Measurements from ENCODE around the gene RSPO4. TPM values are rescaled to one million over a fixed set of nuclear protein-coding genes. Genes with fewer than 3 reads are reported as not detected.

Gene RSPO4
- total and polyA plus RNA-seq, 2 of the 13 experiments (the other 11 are each of a cell fraction or from before 2014, with no cell fraction given): not detected

DNA sequence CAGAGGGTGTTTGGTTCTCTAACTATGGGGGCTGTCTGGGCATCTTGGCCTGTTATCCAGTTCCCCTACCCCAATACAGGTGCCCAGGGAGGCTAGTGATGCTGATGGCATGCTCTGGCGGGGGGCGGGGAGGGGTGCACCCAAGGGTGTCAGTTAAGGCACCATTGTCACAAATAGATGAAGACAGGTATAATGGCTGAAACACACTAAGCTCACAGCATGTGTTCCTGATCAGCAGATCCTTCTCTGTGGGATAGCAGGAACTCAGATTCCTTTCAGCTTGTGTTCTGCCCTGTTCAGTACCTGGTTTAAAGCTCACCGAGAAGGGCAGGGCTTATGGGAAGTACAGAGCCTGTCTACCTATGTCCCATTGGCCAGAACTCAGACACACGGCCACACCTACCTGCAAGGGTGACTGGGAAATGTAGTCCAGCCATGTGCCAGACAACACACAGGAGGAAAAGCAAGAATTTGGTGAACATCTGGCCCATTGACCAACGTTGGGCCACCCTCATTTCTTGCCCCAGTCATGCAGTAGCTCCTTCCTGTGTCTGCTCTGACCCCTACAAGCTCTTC, 3.4 kb upstream of the RSPO4 start (continued):
- TF ChIP-seq, protein P1, sequence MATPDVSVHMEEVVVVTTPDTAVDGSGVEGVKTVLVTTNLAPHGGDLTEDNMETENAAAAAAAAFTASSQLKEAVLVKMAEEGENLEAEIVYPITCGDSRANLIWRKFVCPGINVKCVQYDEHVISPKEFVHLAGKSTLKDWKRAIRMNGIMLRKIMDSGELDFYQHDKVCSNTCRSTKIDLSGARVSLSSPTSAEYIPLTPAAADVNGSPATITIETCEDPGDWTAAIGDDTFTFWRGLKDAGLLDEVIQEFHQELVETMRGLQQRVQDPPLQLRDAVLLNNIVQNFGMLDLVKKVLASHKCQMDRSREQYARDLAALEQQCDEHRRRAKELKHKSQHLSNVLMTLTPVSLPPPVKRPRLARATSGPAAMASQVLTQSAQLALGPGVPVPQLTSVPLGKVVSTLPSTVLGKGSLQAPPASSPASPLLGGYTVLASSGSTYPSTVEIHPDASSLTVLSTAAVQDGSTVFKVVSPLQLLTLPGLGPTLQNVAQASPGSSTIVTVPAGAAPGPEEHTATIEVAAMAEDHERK (CRISPR knock-in tag; IDR thresholded peaks at IDR 0.05; ENCODE audit: low read depth): no peak
- TF ChIP-seq NFE2 (CRISPR knock-in tag; IDR thresholded peaks at IDR 0.05) (no peak), GABPA (IDR thresholded peaks at IDR 0.05; ENCODE audit: low read depth, low read length) (no peak), GABPA (CRISPR knock-in tag; IDR thresholded peaks at IDR 0.05; ENCODE audit: low read depth) (peak; percentile 63; the same call in 1 of the 2 replicates), MEIS1 (CRISPR knock-in tag; IDR thresholded peaks at IDR 0.05; ENCODE audit: borderline replicate concordance) (no peak), CC2D1A (CRISPR knock-in tag; IDR thresholded peaks at IDR 0.05) (no peak)
- TF ChIP-seq, protein P2, sequence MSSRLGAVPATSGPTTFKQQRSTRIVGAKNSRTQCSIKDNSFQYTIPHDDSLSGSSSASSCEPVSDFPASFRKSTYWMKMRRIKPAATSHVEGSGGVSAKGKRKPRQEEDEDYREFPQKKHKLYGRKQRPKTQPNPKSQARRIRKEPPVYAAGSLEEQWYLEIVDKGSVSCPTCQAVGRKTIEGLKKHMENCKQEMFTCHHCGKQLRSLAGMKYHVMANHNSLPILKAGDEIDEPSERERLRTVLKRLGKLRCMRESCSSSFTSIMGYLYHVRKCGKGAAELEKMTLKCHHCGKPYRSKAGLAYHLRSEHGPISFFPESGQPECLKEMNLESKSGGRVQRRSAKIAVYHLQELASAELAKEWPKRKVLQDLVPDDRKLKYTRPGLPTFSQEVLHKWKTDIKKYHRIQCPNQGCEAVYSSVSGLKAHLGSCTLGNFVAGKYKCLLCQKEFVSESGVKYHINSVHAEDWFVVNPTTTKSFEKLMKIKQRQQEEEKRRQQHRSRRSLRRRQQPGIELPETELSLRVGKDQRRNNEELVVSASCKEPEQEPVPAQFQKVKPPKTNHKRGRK (CRISPR knock-in tag; IDR thresholded peaks at IDR 0.05): no peak
- TF ChIP-seq, protein P3, sequence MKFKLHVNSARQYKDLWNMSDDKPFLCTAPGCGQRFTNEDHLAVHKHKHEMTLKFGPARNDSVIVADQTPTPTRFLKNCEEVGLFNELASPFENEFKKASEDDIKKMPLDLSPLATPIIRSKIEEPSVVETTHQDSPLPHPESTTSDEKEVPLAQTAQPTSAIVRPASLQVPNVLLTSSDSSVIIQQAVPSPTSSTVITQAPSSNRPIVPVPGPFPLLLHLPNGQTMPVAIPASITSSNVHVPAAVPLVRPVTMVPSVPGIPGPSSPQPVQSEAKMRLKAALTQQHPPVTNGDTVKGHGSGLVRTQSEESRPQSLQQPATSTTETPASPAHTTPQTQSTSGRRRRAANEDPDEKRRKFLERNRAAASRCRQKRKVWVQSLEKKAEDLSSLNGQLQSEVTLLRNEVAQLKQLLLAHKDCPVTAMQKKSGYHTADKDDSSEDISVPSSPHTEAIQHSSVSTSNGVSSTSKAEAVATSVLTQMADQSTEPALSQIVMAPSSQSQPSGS (CRISPR knock-in tag; IDR thresholded peaks at IDR 0.05): no peak
- TF ChIP-seq, protein P4, sequence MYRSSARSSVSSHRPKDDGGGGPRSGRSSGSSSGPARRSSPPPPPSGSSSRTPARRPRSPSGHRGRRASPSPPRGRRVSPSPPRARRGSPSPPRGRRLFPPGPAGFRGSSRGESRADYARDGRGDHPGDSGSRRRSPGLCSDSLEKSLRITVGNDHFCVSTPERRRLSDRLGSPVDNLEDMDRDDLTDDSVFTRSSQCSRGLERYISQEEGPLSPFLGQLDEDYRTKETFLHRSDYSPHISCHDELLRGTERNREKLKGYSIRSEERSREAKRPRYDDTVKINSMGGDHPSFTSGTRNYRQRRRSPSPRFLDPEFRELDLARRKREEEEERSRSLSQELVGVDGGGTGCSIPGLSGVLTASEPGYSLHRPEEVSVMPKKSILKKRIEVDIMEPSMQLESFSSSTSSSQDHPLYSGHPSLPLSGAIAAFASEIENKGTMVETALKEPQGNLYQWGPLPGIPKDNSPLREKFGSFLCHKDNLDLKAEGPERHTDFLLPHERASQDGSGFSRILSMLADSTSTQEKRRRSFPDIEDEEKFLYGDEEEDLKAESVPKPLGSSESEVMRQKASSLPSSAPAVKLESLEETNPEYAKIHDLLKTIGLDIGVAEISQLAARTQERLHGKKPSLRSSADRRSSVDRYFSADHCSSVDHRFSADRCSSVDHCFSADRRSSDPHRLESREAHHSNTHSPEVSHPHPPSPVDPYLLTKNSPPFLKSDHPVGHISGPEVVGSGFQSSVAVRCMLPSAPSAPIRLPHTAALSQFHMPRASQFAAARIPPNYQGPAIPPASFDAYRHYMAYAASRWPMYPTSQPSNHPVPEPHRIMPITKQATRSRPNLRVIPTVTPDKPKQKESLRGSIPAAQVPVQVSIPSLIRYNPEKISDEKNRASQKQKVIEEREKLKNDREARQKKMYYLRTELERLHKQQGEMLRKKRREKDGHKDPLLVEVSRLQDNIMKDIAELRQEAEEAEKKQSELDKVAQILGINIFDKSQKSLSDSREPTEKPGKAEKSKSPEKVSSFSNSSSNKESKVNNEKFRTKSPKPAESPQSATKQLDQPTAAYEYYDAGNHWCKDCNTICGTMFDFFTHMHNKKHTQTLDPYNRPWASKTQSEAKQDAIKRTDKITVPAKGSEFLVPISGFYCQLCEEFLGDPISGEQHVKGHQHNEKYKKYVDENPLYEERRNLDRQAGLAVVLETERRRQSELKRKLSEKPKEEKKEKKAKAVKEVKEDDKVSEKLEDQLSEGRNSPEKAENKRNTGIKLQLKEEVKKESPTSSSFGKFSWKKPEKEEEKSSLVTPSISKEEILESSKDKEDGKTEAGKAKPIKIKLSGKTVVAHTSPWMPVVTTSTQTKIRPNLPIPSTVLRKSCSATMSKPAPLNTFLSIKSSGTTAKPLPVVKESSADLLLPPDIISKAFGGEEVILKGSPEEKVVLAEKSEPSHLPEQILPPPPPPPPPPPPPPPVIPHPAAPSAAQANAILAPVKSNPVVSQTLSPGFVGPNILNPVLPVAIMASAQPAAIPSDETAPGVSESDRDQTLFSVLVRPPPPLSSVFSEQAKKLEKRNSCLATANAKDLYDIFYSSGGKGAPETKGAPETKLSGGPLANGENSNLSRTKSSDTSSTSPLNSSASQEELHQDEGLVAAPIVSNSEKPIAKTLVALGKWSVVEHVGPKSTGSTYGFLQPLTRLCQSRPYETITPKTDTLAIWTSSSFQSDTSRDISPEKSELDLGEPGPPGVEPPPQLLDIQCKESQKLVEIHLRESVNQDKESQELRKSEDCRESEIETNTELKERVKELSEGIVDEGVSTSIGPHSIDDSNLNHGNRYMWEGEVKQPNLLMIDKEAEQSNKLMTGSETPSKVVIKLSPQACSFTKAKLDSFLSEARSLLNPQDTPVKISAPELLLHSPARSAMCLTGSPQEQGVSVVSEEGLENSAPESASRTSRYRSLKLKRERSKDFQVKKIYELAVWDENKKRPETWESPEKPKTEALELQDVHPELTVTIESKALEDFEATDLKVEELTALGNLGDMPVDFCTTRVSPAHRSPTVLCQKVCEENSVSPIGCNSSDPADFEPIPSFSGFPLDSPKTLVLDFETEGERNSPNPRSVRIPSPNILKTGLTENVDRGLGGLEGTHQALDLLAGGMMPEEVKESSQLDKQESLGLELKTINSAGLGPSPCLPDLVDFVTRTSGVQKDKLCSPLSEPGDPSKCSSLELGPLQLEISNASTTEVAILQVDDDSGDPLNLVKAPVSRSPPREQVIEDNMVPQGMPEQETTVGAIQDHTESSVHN (CRISPR knock-in tag; IDR thresholded peaks at IDR 0.05): 0 out of 2 replicates have a peak, but pooled peaks have one; percentile 39
